IMR-90 (cell line): Measurements from ENCODE around the gene MORN5. TPM values are rescaled to one million over a fixed set of nuclear protein-coding genes. Genes with fewer than 3 reads are reported as not detected.

Source experiments
- ATAC-seq: fragments of 200-7000 bp; cut with Tn5 transposase; 2 replicates; pipeline ENCODE4 v1.9.1; 2020; ENCODE audit warnings: low read depth, mild to moderate bottlenecking, moderate library complexity
- BruUV-seq: library from RNA; stranded (reverse); fragments of 400-500 nt; replicated peaks from 2 replicates; lab custom pipeline; 2021; lab: Mats Ljungman, UMichigan
- CTCF ChIA-PET: fragments of 300-600 bp; formaldehyde crosslinking; extraction: SDS; loops from one replicate; lab custom pipeline; 2021; ENCODE audit warnings: antibody characterized with exemption; lab: Yijun Ruan, JAX
- POLR2A ChIA-PET: fragments of 300-600 bp; sonication (Branson Sonifier 250); formaldehyde crosslinking; loops from one replicate; lab custom pipeline; 2022; ENCODE audit warnings: antibody characterized with exemption; ENCODE audit not compliant: unreplicated experiment; lab: Charles Lee
- DNase-seq: peaks from one replicate; pipeline ENCODE4 v3.0.0; 2013
- H2AFZ ChIP-seq: replicated peaks from 2 replicates; pipeline ENCODE3; 2013; ENCODE audit warnings: low read length, mild to moderate bottlenecking; ENCODE audit not compliant: poor library complexity
- H2AK5ac ChIP-seq: 2 replicates; pipeline ENCODE4 v1.6.1; 2013; ENCODE audit warnings: low read depth, low read length, inconsistent platforms
- H2AK9ac ChIP-seq: replicated peaks from 2 replicates; pipeline ENCODE3; 2013; ENCODE audit warnings: mild to moderate bottlenecking, low read depth, low read length, moderate library complexity; ENCODE audit not compliant: poor library complexity
- H2BK120ac ChIP-seq: 2 replicates; pipeline ENCODE4 v1.6.1; 2013; ENCODE audit warnings: low read depth, low read length, inconsistent platforms
- H2BK15ac ChIP-seq: 3 replicates; pipeline ENCODE4 v1.6.1; 2013; ENCODE audit warnings: low read depth, low read length, inconsistent platforms
- H2BK20ac ChIP-seq: 2 replicates; pipeline ENCODE4 v1.6.1; 2013; ENCODE audit warnings: low read depth, mild to moderate bottlenecking, inconsistent platforms, low read length, moderate library complexity
- H2BK5ac ChIP-seq: 2 replicates; pipeline ENCODE4 v1.6.1; 2013; ENCODE audit warnings: mild to moderate bottlenecking, low read depth, low read length, inconsistent platforms; ENCODE audit not compliant: poor library complexity, severe bottlenecking
- H3K14ac ChIP-seq: replicated peaks from 2 replicates; pipeline ENCODE4 v1.6.1; 2013; ENCODE audit warnings: low read depth, low read length, inconsistent platforms
- H3K18ac ChIP-seq: 2 replicates; pipeline ENCODE4 v1.6.1; 2013; ENCODE audit warnings: low read depth, low read length, control low read depth
- H3K23ac ChIP-seq: 2 replicates; pipeline ENCODE4 v1.6.1; 2013; ENCODE audit warnings: low read depth, low read length, inconsistent platforms
- H3K27ac ChIP-seq: 2 replicates; pipeline ENCODE4 v1.5.1; 2013; ENCODE audit warnings: mild to moderate bottlenecking, control low read depth, low read length; ENCODE audit not compliant: insufficient read depth
- H3K27me3 ChIP-seq: 2 replicates; pipeline ENCODE4 v1.6.1; 2013; ENCODE audit warnings: low read length; ENCODE audit not compliant: control insufficient read depth, insufficient read depth
- H3K36me3 ChIP-seq: 2 replicates; pipeline ENCODE4 v1.6.1; 2013; ENCODE audit warnings: low read length, mixed read lengths; ENCODE audit not compliant: control insufficient read depth, insufficient read depth
- H3K4ac ChIP-seq: 2 replicates; pipeline ENCODE4 v1.6.1; 2013; ENCODE audit warnings: low read depth, low read length, inconsistent platforms
- H3K4me1 ChIP-seq: 2 replicates; pipeline ENCODE4 v1.6.1; 2013; ENCODE audit warnings: low read length, mixed read lengths; ENCODE audit not compliant: control insufficient read depth, insufficient read depth
- H3K4me2 ChIP-seq: 2 replicates; pipeline ENCODE4 v1.6.1; 2013; ENCODE audit warnings: low read depth, mild to moderate bottlenecking, control low read depth, low read length, moderate library complexity
- H3K4me3 ChIP-seq: 2 replicates; pipeline ENCODE4 v1.5.1; 2013; ENCODE audit warnings: low read depth, mild to moderate bottlenecking, control low read depth, low read length, moderate library complexity; ENCODE audit not compliant: insufficient read depth
- H3K56ac ChIP-seq: 2 replicates; pipeline ENCODE4 v1.6.1; 2013; ENCODE audit warnings: low read length, inconsistent platforms; ENCODE audit not compliant: insufficient read depth; ENCODE audit errors: extremely low read depth
- H3K79me1 ChIP-seq, 2 experiments: 2 replicates each; pipeline ENCODE4 v1.6.1; 2013; ENCODE audit warnings: low read length in 2 of 2, inconsistent platforms in 1 of 2, low read depth in 1 of 2
- H3K9ac ChIP-seq: 2 replicates; pipeline ENCODE4 v1.6.1; 2013; ENCODE audit warnings: low read depth, low read length, control low read depth
- H3K9me1 ChIP-seq: 2 replicates; pipeline ENCODE4 v1.6.1; 2013; ENCODE audit warnings: low read length, inconsistent platforms; ENCODE audit not compliant: insufficient read depth
- H3K9me3 ChIP-seq: 2 replicates; pipeline ENCODE4 v1.6.1; 2013; ENCODE audit warnings: low read length; ENCODE audit not compliant: control insufficient read depth, insufficient read depth
- H4K20me1 ChIP-seq: 2 replicates; pipeline ENCODE4 v1.6.1; 2013; ENCODE audit warnings: low read length, inconsistent platforms; ENCODE audit not compliant: insufficient read depth
- H4K5ac ChIP-seq: 2 replicates; pipeline ENCODE4 v1.6.1; 2013; ENCODE audit warnings: mild to moderate bottlenecking, low read depth, low read length, control low read depth
- H4K8ac ChIP-seq, 2 experiments: 2 replicates each; pipeline ENCODE4 v1.6.1; 2013; ENCODE audit warnings: low read depth in 2 of 2, low read length in 2 of 2, control low read depth in 1 of 2, inconsistent platforms in 1 of 2
- H4K91ac ChIP-seq: 2 replicates; pipeline ENCODE4 v1.6.1; 2013; ENCODE audit warnings: low read depth, low read length, inconsistent platforms; ENCODE audit not compliant: insufficient read depth
- BHLHE40 ChIP-seq: fragments of 150-350 bp; IDR thresholded peaks from 2 replicates; pipeline ENCODE4 v1.6.1; 2016; ENCODE audit warnings: mild to moderate bottlenecking, low read depth, low read length
- CEBPB ChIP-seq: IDR thresholded peaks from 2 replicates; pipeline ENCODE4 v1.6.1; 2012; ENCODE audit warnings: low read depth, low read length, improper control_type of control experiment
- FOS ChIP-seq: fragments of 150-350 bp; IDR thresholded peaks from 2 replicates; pipeline ENCODE4 v1.6.1; 2016; ENCODE audit warnings: low read depth, low read length
- NFE2L2 ChIP-seq: fragments of 150-350 bp; IDR thresholded peaks from 2 replicates; pipeline ENCODE4 v1.6.1; 2016; ENCODE audit warnings: low read depth, mild to moderate bottlenecking, low read length
- POLR2A ChIP-seq: IDR thresholded peaks from 2 replicates; pipeline ENCODE4 v1.6.1; 2012; ENCODE audit warnings: mild to moderate bottlenecking, low read depth, low read length
- RCOR1 ChIP-seq: IDR thresholded peaks from 2 replicates; pipeline ENCODE4 v1.6.1; 2012; ENCODE audit warnings: mild to moderate bottlenecking, low read length, improper control_type of control experiment; ENCODE audit not compliant: insufficient replicate concordance
- WGBS, 2 experiments: methylation state at CpG; one replicate each; pipeline versions ENCODE4 v1.1.5 to v1.1.7; 2013; ENCODE audit warnings: missing lambda C conversion rate in 2 of 2; ENCODE audit not compliant: insufficient read length in 1 of 2; ENCODE audit errors: extremely low coverage in 2 of 2; 5-methylcytosine and 5-hydroxymethylcytosine counted together
- dilution Hi-C: fragments of 300-500 bp; cut with HindIII; formaldehyde crosslinking; loops from one replicate; pipeline ENCODE4 v1.14.3; 2018; ENCODE audit warnings: low sequenced_read_pairs; ENCODE audit not compliant: unreplicated experiment
- in situ Hi-C: fragments of 300-500 bp; cut with MboI; formaldehyde crosslinking; loops from 3 replicates; pipeline ENCODE4 v1.14.3; 2019; ENCODE audit warnings: low sequenced_read_pairs, inconsistent platforms, mixed read lengths
- intact Hi-C: fragments of 100-400 bp; cut with micrococcal nuclease; formaldehyde crosslinking; loops from 2 replicates; pipeline ENCODE4 v1.10.0; 2022
- polyA plus RNA-seq, 3 experiments: library from polyadenylated mRNA; depleted of rRNA; stranded (reverse); fragments of >200 nt; gene quantifications; 2 replicates each; pipeline ENCODE4 v1.2.3, GENCODE V29; 2012; ENCODE audit warnings: low replicate concordance in 1 of 3
- total RNA-seq: library from RNA; depleted of rRNA; stranded (reverse); fragments of >200 nt; gene quantifications from 2 replicates; pipeline ENCODE4 v1.2.3, GENCODE V29; 2012
- TF ChIP-seq, protein P1 (sequence below): fragments of 150-350 bp; IDR thresholded peaks from 2 replicates; pipeline ENCODE4 v1.6.1; 2017; ENCODE audit warnings: mild to moderate bottlenecking, antibody characterized with exemption, low read length, low read depth
- TF ChIP-seq, protein P2 (sequence below): fragments of 150-350 bp; IDR thresholded peaks from 2 replicates; pipeline ENCODE4 v1.6.1; 2016; ENCODE audit warnings: low read depth, mild to moderate bottlenecking, low read length, moderate library complexity, borderline replicate concordance

MORN5 gene
- total and polyA plus RNA-seq, 2 of the 4 experiments (the other 2 are of a cell fraction) = not detected

DNA sequence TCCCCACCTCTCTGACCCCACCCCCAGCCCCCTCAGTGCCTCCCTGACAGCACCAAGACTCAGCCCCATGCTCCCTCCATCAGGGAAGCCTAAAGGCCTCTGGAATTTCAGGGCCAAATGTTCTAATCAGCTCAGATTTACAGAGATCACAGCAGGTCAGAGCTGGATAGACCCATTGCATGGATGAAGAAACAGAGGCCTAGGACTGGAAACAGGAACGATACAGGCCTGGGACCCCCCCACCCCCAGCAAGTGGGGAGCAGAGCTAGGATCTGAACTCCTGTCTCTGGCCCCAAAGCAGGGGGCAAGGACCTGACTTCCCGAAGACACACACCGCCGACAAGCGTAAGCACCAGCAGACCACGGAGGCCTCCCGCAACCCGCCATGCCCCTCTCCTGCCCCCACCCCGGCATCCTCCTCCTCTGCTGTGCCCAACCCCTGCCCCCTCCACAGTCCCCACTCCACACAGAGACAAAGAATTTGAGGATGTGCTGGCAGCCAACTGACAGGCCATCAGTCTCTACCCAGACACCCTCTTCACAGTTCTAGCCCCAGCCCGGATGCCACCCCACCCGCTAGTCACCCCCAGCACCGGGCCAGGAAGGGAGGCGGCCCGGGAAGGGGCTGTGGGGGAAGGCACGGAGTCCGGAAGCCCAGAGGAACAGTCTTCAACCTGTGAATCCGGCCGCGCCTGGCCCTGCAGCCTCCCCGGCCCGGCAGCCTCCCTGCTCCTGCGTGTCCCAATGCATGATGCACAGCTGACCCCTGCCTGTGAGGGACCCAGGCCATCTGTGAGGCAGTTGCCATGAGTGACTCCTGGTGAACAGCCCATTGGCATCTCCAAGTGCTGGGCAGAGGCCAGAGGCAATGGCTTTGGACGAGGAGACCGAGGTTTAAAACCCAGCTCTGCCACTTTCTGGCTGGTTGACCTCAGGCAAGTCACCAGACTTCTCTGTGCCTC is 31.4 kb upstream of the MORN5 start:
- DNase-seq (no peak), ATAC-seq (no peak)
- intact Hi-C loops = no loop called here
- Histone ChIP-seq H3K4me1 (peaks cover 13% of the 10 kb centered on the region), H3K4me2 (no peak overlapping the region), H2BK5ac (no peak overlapping the region), H3K9ac (no peak overlapping the region), H3K14ac (no peak overlapping the region), H3K9me1 (peaks cover 10% of the 10 kb centered on the region), H3K27ac (no peak overlapping the region), H4K8ac (no peak overlapping the region), H3K56ac (no peak overlapping the region), H3K9me3 (no peaks in the 10 kb centered on the region), H2AK9ac (no peak overlapping the region), H2AFZ (no peak overlapping the region), H4K5ac (no peak overlapping the region), H3K79me1 (no peaks in the 10 kb centered on the region), H3K18ac (no peak overlapping the region), H2BK120ac (no peak overlapping the region), H3K4me3 (no peak overlapping the region), H2AK5ac (peak overlapping the region; percentile 54; the same call in 1 of the 2 replicates), H3K27me3 (peaks cover 4% of the 10 kb centered on the region; the same call in 1 of the 2 replicates), H3K23ac (no peak overlapping the region), H3K4ac (no peak overlapping the region), H3K36me3 (no peaks in the 10 kb centered on the region), H4K91ac (no peak overlapping the region), H2BK15ac (no peak overlapping the region), H4K20me1 (no peaks in the 10 kb centered on the region), H2BK20ac (no peak overlapping the region)
- CTCF ChIA-PET = interaction anchor here (0.8 to 1.3 kb wide), 2 partner anchors 29 to 222 kb away, joined by 3 to 5 read pairs; no protein-coding TSS in a partner anchor
- in situ Hi-C loops = no loop called here
- POLR2A ChIA-PET = no interaction called here
- WGBS, 2 experiments = 70% methylated on average over 2 of the region's 24 CpGs; no CpG with 5 or more reads in 1 of the 2 experiments
- BruUV-seq = no TSS peak
- dilution Hi-C loops = no loop called here
- TF ChIP-seq POLR2A = no peak
- no peak for TF ChIP-seq CEBPB
- TF ChIP-seq FOS = no peak
- no peak for TF ChIP-seq RCOR1
- TF ChIP-seq, protein P1, sequence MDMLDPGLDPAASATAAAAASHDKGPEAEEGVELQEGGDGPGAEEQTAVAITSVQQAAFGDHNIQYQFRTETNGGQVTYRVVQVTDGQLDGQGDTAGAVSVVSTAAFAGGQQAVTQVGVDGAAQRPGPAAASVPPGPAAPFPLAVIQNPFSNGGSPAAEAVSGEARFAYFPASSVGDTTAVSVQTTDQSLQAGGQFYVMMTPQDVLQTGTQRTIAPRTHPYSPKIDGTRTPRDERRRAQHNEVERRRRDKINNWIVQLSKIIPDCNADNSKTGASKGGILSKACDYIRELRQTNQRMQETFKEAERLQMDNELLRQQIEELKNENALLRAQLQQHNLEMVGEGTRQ = no peak
- TF ChIP-seq BHLHE40 = no peak
- no peak for TF ChIP-seq NFE2L2
- TF ChIP-seq, protein P2, sequence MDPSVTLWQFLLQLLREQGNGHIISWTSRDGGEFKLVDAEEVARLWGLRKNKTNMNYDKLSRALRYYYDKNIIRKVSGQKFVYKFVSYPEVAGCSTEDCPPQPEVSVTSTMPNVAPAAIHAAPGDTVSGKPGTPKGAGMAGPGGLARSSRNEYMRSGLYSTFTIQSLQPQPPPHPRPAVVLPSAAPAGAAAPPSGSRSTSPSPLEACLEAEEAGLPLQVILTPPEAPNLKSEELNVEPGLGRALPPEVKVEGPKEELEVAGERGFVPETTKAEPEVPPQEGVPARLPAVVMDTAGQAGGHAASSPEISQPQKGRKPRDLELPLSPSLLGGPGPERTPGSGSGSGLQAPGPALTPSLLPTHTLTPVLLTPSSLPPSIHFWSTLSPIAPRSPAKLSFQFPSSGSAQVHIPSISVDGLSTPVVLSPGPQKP = no peak
